H1 (cell line): ENCODE results near the gene DNLZ. TPM values are rescaled to one million over a fixed set of nuclear protein-coding genes. Genes with fewer than 3 reads are reported as not detected.

Experiments used
- CTCF ChIA-PET: fragments of 300-600 bp; sonication (Branson Sonifier 250); formaldehyde crosslinking; loops from one replicate; lab custom pipeline; 2021; ENCODE audit not compliant: partially characterized antibody; lab: Charles Lee
- POLR2A ChIA-PET: fragments of 300-600 bp; sonication (Branson Sonifier 250); formaldehyde crosslinking; loops from one replicate; lab custom pipeline; 2021; ENCODE audit warnings: inconsistent platforms; ENCODE audit not compliant: partially characterized antibody; lab: Charles Lee
- DNase-seq, 2 experiments: peaks; one replicate each; pipeline versions ENCODE4 v3.0.0 to v3.0.0-alpha.2; 2010 to 2022; ENCODE audit warnings: low spot score in 2 of 2, low read depth in 1 of 2, mixed read lengths in 1 of 2
- FAIRE-seq: peaks from 2 replicates; lab custom pipeline; 2011; peaks lifted over from hg19 to GRCh38; lab: Jason Lieb, UNC
- H2AFZ ChIP-seq: 2 replicates; pipeline ENCODE4 v1.8.1; 2012; ENCODE audit warnings: low read length, inconsistent platforms
- H2AK5ac ChIP-seq: 2 replicates; pipeline ENCODE4 v1.6.1; 2013; ENCODE audit warnings: low read depth, low read length
- H2BK120ac ChIP-seq: replicated peaks from 2 replicates; pipeline ENCODE3; 2013; ENCODE audit warnings: low read depth, low read length, inconsistent platforms
- H2BK12ac ChIP-seq: 2 replicates; pipeline ENCODE4 v1.6.1; 2013; ENCODE audit warnings: low read depth, low read length
- H2BK15ac ChIP-seq: 2 replicates; pipeline ENCODE4 v1.6.1; 2013; ENCODE audit warnings: low read length
- H2BK20ac ChIP-seq: 2 replicates; pipeline ENCODE4 v1.6.1; 2013; ENCODE audit warnings: low read length
- H2BK5ac ChIP-seq: 2 replicates; pipeline ENCODE4 v1.6.1; 2013; ENCODE audit warnings: low read depth, low read length
- H3K14ac ChIP-seq: 2 replicates; pipeline ENCODE4 v1.6.1; 2013; ENCODE audit warnings: inconsistent platforms; ENCODE audit not compliant: insufficient read length
- H3K18ac ChIP-seq: 2 replicates; pipeline ENCODE4 v1.6.1; 2013; ENCODE audit warnings: low read length; ENCODE audit errors: extremely low read depth
- H3K23ac ChIP-seq: 2 replicates; pipeline ENCODE4 v1.6.1; 2013; ENCODE audit warnings: inconsistent platforms; ENCODE audit not compliant: insufficient read length
- H3K23me2 ChIP-seq: 2 replicates; pipeline ENCODE4 v1.6.1; 2013; ENCODE audit warnings: low read depth, low read length
- H3K27ac ChIP-seq: 2 replicates; pipeline ENCODE4 v1.6.1; 2011; ENCODE audit warnings: low read depth, low read length, inconsistent platforms
- H3K27me3 ChIP-seq, 4 experiments: replicated peaks in 1 of 4; 1 replicate in 1 of 4; 2 replicates in 3 of 4; pipeline versions ENCODE4 v1.6.1 to v1.8.1; 2011 to 2013; ENCODE audit warnings: low read length in 3 of 4, mild to moderate bottlenecking in 3 of 4, inconsistent platforms in 2 of 4, mixed read lengths in 2 of 4, moderate library complexity in 1 of 4; ENCODE audit not compliant: control insufficient read depth in 3 of 4, insufficient read depth in 3 of 4; ENCODE audit errors: extremely low read depth in 1 of 4
- H3K36me3 ChIP-seq, 4 experiments: 2 replicates each; pipeline versions ENCODE4 v1.6.1 to v1.8.1; 2011 to 2013; ENCODE audit warnings: mild to moderate bottlenecking in 4 of 4, low read length in 3 of 4, moderate library complexity in 2 of 4, control low read depth in 1 of 4, inconsistent platforms in 1 of 4; ENCODE audit not compliant: insufficient read depth in 4 of 4, control insufficient read depth in 2 of 4
- H3K4ac ChIP-seq: replicated peaks from 2 replicates; pipeline ENCODE3; 2013; ENCODE audit warnings: low read length, low read depth, mixed read lengths, inconsistent platforms; ENCODE audit not compliant: insufficient read length
- H3K4me1 ChIP-seq, 4 experiments: replicated peaks in 1 of 4; 1 replicate in 1 of 4; 2 replicates in 3 of 4; pipeline versions ENCODE4 v1.6.1 to v1.8.1; 2011 to 2013; ENCODE audit warnings: low read length in 3 of 4, inconsistent platforms in 2 of 4, mixed read lengths in 1 of 4; ENCODE audit not compliant: insufficient read depth in 4 of 4, control insufficient read depth in 3 of 4
- H3K4me2 ChIP-seq, 2 experiments: 2 replicates each; pipeline versions ENCODE4 v1.6.1 to v1.8.1; 2011 to 2013; ENCODE audit warnings: low read depth in 2 of 2, low read length in 2 of 2, control low read depth in 1 of 2, inconsistent platforms in 1 of 2, mild to moderate bottlenecking in 1 of 2; ENCODE audit not compliant: insufficient read depth in 1 of 2
- H3K4me3 ChIP-seq, 4 experiments: fragments of 200-600, 300-600 bp in 1 of 4; sonication (generic), shearing (Covaris generic), sonication (Bioruptor Twin) in 1 of 4; 2 replicates each; pipeline versions ENCODE4 v1.5.1 to v1.8.1; 2011 to 2016; ENCODE audit warnings: low read length in 4 of 4, low read depth in 3 of 4, control low read depth in 2 of 4, inconsistent platforms in 2 of 4, mild to moderate bottlenecking in 2 of 4, mixed read lengths in 1 of 4, moderate library complexity in 1 of 4; ENCODE audit not compliant: insufficient read depth in 2 of 4; ENCODE audit errors: extremely low read depth in 1 of 4
- H3K56ac ChIP-seq: replicated peaks from 2 replicates; pipeline ENCODE3; 2013; ENCODE audit warnings: low read depth, mild to moderate bottlenecking, mixed read lengths, low read length, inconsistent platforms; ENCODE audit not compliant: insufficient read length
- H3K79me1 ChIP-seq: 2 replicates; pipeline ENCODE4 v1.6.1; 2013; ENCODE audit warnings: low read depth, low read length, control low read depth
- H3K79me2 ChIP-seq, 2 experiments: 2 replicates each; pipeline versions ENCODE4 v1.6.1 to v1.8.1; 2012 to 2013; ENCODE audit warnings: low read length in 2 of 2, mild to moderate bottlenecking in 2 of 2, inconsistent platforms in 1 of 2; ENCODE audit not compliant: insufficient read depth in 2 of 2, control insufficient read depth in 1 of 2
- H3K9ac ChIP-seq, 4 experiments: replicated peaks in 1 of 4; 1 replicate in 1 of 4; 2 replicates in 3 of 4; pipeline versions ENCODE4 v1.6.1 to v1.8.1; 2011 to 2013; ENCODE audit warnings: low read depth in 3 of 4, low read length in 3 of 4, control low read depth in 2 of 4, mild to moderate bottlenecking in 2 of 4, moderate library complexity in 2 of 4, inconsistent platforms in 1 of 4; ENCODE audit errors: extremely low read depth in 1 of 4
- H3K9me3 ChIP-seq, 2 experiments: 2 replicates each; pipeline versions ENCODE4 v1.6.1 to v1.8.1; 2012 to 2013; ENCODE audit warnings: mild to moderate bottlenecking in 2 of 2, moderate library complexity in 2 of 2, control low read depth in 1 of 2, inconsistent platforms in 1 of 2, low read depth in 1 of 2, low read length in 1 of 2, mixed read lengths in 1 of 2; ENCODE audit not compliant: insufficient read depth in 2 of 2
- H4K20me1 ChIP-seq, 2 experiments: replicated peaks in 1 of 2; 2 replicates each; pipeline versions ENCODE3 to v1.8.1; 2011 to 2013; ENCODE audit warnings: inconsistent platforms in 2 of 2, low read length in 2 of 2, mild to moderate bottlenecking in 1 of 2; ENCODE audit not compliant: insufficient read depth in 2 of 2, control insufficient read depth in 1 of 2
- H4K5ac ChIP-seq: 2 replicates; pipeline ENCODE4 v1.6.1; 2013; ENCODE audit warnings: low read length, low read depth, mixed read lengths, inconsistent platforms; ENCODE audit not compliant: insufficient read length
- H4K8ac ChIP-seq: 2 replicates; pipeline ENCODE4 v1.8.0; 2013; ENCODE audit warnings: mild to moderate bottlenecking, moderate library complexity, low read length, inconsistent platforms; ENCODE audit not compliant: insufficient read depth; ENCODE audit errors: extremely low read depth
- H4K91ac ChIP-seq: replicated peaks from 2 replicates; pipeline ENCODE3; 2013; ENCODE audit warnings: low read length, mixed read lengths, inconsistent platforms; ENCODE audit not compliant: insufficient read length
- BACH1 ChIP-seq: IDR thresholded peaks from 2 replicates; pipeline ENCODE4 v1.6.1; 2012; ENCODE audit warnings: low read length, improper control_type of control experiment
- CTBP2 ChIP-seq: IDR thresholded peaks from 2 replicates; pipeline ENCODE4 v1.7.0; 2011; ENCODE audit warnings: borderline replicate concordance, mild to moderate bottlenecking, moderate library complexity, mixed read lengths, low read length; ENCODE audit not compliant: insufficient read depth, insufficient read length
- FOSL1 ChIP-seq: IDR thresholded peaks from 2 replicates; pipeline ENCODE4 v1.6.1; 2011; ENCODE audit warnings: mild to moderate bottlenecking, low read depth, low read length, moderate library complexity; ENCODE audit not compliant: insufficient read depth
- JUND ChIP-seq: IDR thresholded peaks from 2 replicates; pipeline ENCODE4 v1.6.1; 2011; ENCODE audit warnings: mild to moderate bottlenecking, improper control_type of control experiment, low read length
- NANOG ChIP-seq: IDR thresholded peaks from 2 replicates; pipeline ENCODE4 v1.6.1; 2011; ENCODE audit warnings: low read length, low read depth, mild to moderate bottlenecking, inconsistent platforms; ENCODE audit not compliant: insufficient read depth, poor library complexity, severe bottlenecking
- POLR2A ChIP-seq, 2 experiments: IDR thresholded peaks; 1 replicate in 1 of 2; 2 replicates in 1 of 2; pipeline ENCODE4 v1.6.1; 2011; ENCODE audit warnings: low read depth in 2 of 2, low read length in 2 of 2, mild to moderate bottlenecking in 2 of 2; ENCODE audit errors: control extremely low read depth in 1 of 2
- POU5F1 ChIP-seq: IDR thresholded peaks from 2 replicates; pipeline ENCODE4 v1.6.1; 2011; ENCODE audit warnings: low read depth, mild to moderate bottlenecking, low read length, moderate library complexity
- RNF2 ChIP-seq: fragments of 200-900, 300-1000 bp; sonication (generic); IDR thresholded peaks from 2 replicates; pipeline ENCODE4 v1.7.1; 2016; ENCODE audit warnings: borderline replicate concordance, low read depth, mild to moderate bottlenecking, antibody characterized with exemption, low read length; ENCODE audit not compliant: poor library complexity, severe bottlenecking; ENCODE audit errors: missing control alignments
- SIN3A ChIP-seq, 2 experiments: IDR thresholded peaks in 1 of 2; conservative IDR thresholded peaks in 1 of 2; 2 replicates each; pipeline ENCODE4 v1.6.1; 2011 to 2012; ENCODE audit warnings: low read length in 2 of 2, improper control_type of control experiment in 1 of 2, low read depth in 1 of 2, mild to moderate bottlenecking in 1 of 2
- SIRT6 ChIP-seq: IDR thresholded peaks from one replicate; pipeline ENCODE4 v1.7.1; 2012; ENCODE audit warnings: low read length, inconsistent platforms
- SUZ12 ChIP-seq: fragments of 200-600 bp; sonication (generic); IDR thresholded peaks from 2 replicates; pipeline ENCODE4 v1.6.1; 2012; ENCODE audit warnings: mild to moderate bottlenecking, inconsistent platforms, low read length, moderate library complexity, mixed read lengths
- TBP ChIP-seq: IDR thresholded peaks from 2 replicates; pipeline ENCODE4 v1.6.1; 2011; ENCODE audit warnings: low read depth, low read length, improper control_type of control experiment
- WGBS, 2 experiments: shearing (Covaris generic) in 1 of 2; methylation state at CpG; one replicate each; pipeline versions ENCODE4 v1.1.6 to v1.1.7; 2013 to 2015; ENCODE audit warnings: low lambda C conversion rate in 2 of 2, mixed read lengths in 2 of 2, inconsistent platforms in 1 of 2, low coverage in 1 of 2, missing lambda C conversion rate in 1 of 2; ENCODE audit not compliant: insufficient replicate concordance in 2 of 2, insufficient coverage in 1 of 2, insufficient read length in 1 of 2; ENCODE audit errors: extremely low coverage in 1 of 2, missing lambda C conversion rate in 1 of 2; 5-methylcytosine and 5-hydroxymethylcytosine counted together
- polyA plus RNA-seq, 7 experiments: library from polyadenylated mRNA; depleted of rRNA in 3 of 7; stranded (reverse) in 5 of 7; unstranded in 2 of 7; fragments of >200 nt in 5 of 7; fragments of 200-250 nt in 2 of 7; gene quantifications; 1 replicate in 5 of 7; 2 replicates in 1 of 7; 4 replicates in 1 of 7; pipeline versions ENCODE4 v1.2.1 to v1.2.3, GENCODE V29; 2011 to 2013; ENCODE audit warnings: missing spikeins in 2 of 7, mixed read lengths in 2 of 7
- total RNA-seq: library from RNA; stranded (reverse); fragmentation: NEBNext Ultra II Directional; extraction: Animal tissue kit (Norgen Biotek cat#: 25700); gene quantifications from 2 replicates; pipeline ENCODE4 v1.2.1, GENCODE V29; 2021

Gene DNLZ
- total and polyA plus RNA-seq, 2 of the 8 experiments (the other 6 are each of a cell fraction or from before 2014, with no cell fraction given), result 11.6 to 17.9 TPM

DNA sequence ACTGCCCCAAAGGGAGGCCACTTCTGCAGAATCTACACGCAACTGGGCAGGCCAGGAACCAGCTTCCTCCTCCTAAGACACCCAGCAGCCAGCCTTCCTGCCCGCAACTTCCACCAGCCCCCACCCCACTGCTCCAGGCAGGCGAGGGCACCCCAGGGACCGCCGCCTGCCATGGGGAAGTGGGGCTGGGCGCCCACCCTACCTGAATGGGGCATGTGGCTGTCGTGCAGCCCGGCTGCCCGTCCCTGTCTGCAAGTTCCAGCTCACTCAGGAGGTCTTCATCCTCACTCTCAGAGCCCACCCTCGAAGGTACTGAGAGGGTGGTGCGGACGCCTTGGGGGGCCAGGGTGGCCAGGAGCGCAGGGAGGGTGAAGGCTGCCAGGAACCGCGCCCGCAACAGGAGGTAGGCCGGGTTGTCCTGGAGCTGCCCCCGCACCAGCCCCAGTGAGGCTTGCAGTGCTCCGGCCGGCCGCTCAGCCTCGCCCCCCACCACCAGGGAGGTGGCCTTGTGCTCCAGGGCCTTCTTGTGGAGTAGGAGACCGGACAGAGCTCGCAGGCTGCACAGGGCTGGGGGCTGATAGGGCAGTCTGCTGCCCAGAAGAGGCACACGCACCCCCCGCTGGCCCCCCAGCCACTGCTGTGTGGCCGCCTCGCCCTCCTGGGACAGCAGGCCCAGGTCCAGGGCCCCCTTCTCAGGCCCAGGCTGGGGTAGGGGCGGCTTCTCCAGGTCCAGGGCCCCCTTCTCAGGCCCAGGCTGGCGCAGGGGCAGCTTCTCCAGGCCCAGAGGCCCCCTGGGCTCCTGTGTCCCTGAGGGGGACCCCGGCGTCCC is 14.0 kb upstream of the DNLZ start:
- H3K9me3 ChIP-seq, result no peaks in the 10 kb centered on the region
- H3K23me2 ChIP-seq, result no peaks in the 10 kb centered on the region
- no peak overlapping the region for H3K14ac ChIP-seq
- H3K23ac ChIP-seq, result no peak overlapping the region
- no peak overlapping the region for H2BK5ac ChIP-seq
- ChIA-PET POLR2A (interaction anchor here (0.6 to 6.1 kb wide), 12 partner anchors 9 to 93 kb away, joined by 3 to 38 read pairs (median 5); partner anchors contain the start of genes DNLZ and SNAPC4), CTCF (interaction anchor here (0.7 to 1.7 kb wide), 7 partner anchors 10 to 111 kb away, joined by 3 to 6 read pairs (median 4); partner anchors contain the start of gene DNLZ)
- H2BK120ac ChIP-seq, result no peak overlapping the region
- H2BK20ac ChIP-seq, result no peak overlapping the region
- no peak overlapping the region for H4K8ac ChIP-seq
- H2BK12ac ChIP-seq, result no peak overlapping the region
- no peaks in the 10 kb centered on the region for H3K4me1 ChIP-seq
- H3K4me2 ChIP-seq, result no peak overlapping the region
- H4K91ac ChIP-seq, result no peak overlapping the region
- H3K27me3 ChIP-seq, result no peaks in the 10 kb centered on the region
- no peak overlapping the region for H2BK15ac ChIP-seq
- H3K36me3 ChIP-seq, result peaks cover 5 to 39% (median 20%) of the 10 kb centered on the region in 4 experiments; a peak in 7 of 8 replicates
- WGBS, 2 experiments, result 92% methylated on average over 25 of the region's 32 CpGs; no CpG with 5 or more reads in 1 of the 2 experiments
- H3K18ac ChIP-seq, result no peak overlapping the region
- no peak overlapping the region for H3K27ac ChIP-seq
- FAIRE-seq, result no peak
- no peak overlapping the region for H2AFZ ChIP-seq
- H3K79me2 ChIP-seq, result no peaks in the 10 kb centered on the region
- no peak overlapping the region for H3K4me3 ChIP-seq
- H3K79me1 ChIP-seq, result no peaks in the 10 kb centered on the region
- DNase-seq, result no peak
- H3K4ac ChIP-seq, result no peak overlapping the region
- no peak overlapping the region for H2AK5ac ChIP-seq
- H4K20me1 ChIP-seq, result peaks cover 5 to 13% of the 10 kb centered on the region in 2 experiments
- H3K56ac ChIP-seq, result no peak overlapping the region
- no peak overlapping the region for H4K5ac ChIP-seq
- H3K9ac ChIP-seq, result no peak overlapping the region
- no peak for TF ChIP-seq RNF2
- TF ChIP-seq NANOG, result no peak
- no peak for TF ChIP-seq SIN3A (conservative IDR thresholded peaks at IDR 0.05 in 1 of 2, IDR thresholded peaks at IDR 0.05 in 1 of 2; ENCODE audit: low read depth in 1 of 2, low read length in 2 of 2)
- TF ChIP-seq SUZ12, result no peak
- no peak for TF ChIP-seq CTBP2
- TF ChIP-seq TBP, result no peak
- no peak for TF ChIP-seq SIRT6
- no peak for TF ChIP-seq FOSL1
- no peak for TF ChIP-seq POLR2A (IDR thresholded peaks at IDR 0.05; ENCODE audit: control extremely low read depth in 1 of 2, low read depth in 2 of 2, low read length in 2 of 2)
- TF ChIP-seq BACH1, result no peak
- no peak for TF ChIP-seq JUND
- TF ChIP-seq POU5F1, result no peak
